HG03354 (cell line): ENCODE measurements around the gene TSPAN12.

Source experiments
- ATAC-seq: cut with Tn5 transposase; IDR thresholded peaks from one replicate; pipeline ENCODE4 v1.9.1; 2021; ENCODE audit warnings: mild to moderate bottlenecking; ENCODE audit not compliant: unreplicated experiment, poor library complexity, severe bottlenecking

Gene TSPAN12

DNA sequence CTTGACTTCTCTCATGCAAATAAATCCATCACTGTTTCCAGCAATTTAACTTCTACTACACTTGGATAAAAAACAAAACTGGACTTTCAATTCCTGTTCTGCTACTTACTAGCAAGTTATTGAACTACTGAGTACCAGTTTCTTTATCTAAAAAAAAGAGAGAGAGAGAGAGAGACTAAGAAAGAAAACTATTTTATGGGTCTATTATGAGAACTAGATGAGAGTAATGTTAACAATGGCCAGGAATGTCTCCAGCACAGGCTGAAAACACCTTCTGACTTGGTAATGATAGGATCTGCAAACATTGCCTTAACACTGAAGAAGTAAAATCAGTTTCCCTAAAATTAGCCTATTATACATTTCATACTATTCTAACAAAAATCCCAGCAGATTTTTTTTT is 5.2 kb downstream of the TSPAN12 start:
- ATAC-seq, result no peak

GRCh38 chr7:120843109-120843508 is 14.8 kb downstream of the TSPAN12 start:
- ATAC-seq, result no peak

- ATAC-seq, result no peak
These were observed 15.8 kb downstream of the TSPAN12 start for GRCh38 chr7:120842121-120842621.

GRCh38 chr7:120841608-120842007 is 16.3 kb downstream of the TSPAN12 start:
- no peak for ATAC-seq

DNA sequence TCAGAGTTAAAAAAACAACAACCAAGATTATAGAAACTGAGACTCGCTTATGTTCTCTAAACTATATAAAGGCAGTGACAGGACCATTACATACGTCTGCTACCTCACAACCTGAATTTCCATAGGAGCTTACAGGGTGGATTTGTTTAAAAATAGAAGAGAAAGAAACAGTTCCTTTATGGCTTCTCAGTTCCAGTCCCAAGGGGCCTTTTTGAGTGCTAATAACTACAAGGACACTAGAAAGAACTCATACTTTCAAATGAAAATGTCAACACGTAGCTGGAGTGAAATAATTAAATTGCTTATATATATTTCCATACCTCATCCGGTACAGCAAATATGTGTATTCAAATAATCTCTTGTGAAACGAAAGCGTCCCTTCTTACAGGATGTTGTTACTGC is 19.7 kb downstream of the TSPAN12 start:
- peak; percentile 73 for ATAC-seq

GRCh38 chr7:120837599-120837998 is 20.3 kb downstream of the TSPAN12 start:
- no peak for ATAC-seq

DNA sequence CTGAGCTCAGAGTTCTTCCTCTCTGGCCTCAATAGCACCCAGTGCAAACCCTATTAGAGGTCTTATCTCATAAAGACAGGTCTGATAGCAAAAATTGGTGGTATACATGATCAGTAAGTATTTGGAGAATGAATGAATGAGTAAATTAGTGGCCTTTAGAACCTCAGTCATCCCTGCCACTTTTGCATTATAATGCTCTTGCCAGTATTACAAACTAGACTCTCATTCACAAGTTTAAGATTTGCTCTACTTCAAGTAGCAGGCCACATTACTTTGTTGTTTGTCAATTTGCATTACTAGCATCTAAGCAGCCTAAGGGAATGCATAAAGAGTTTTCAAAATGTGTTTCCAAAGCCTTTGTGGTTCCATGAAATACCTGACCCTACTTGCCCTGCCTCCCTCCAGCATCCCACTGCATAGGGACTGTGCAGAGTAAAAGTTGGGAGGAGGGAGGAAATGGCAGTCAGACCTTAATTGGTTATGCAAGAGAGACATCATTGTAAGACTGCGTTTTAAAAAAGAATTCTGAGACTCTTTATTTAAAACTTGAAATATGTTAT is 21.3 kb downstream of the TSPAN12 start:
- no peak for ATAC-seq

GRCh38 chr7:120834726-120835125 is 23.2 kb downstream of the TSPAN12 start:
- ATAC-seq, result no peak

- ATAC-seq, result no peak
These were observed 24.4 kb downstream of the TSPAN12 start for GRCh38 chr7:120833546-120833945.

DNA sequence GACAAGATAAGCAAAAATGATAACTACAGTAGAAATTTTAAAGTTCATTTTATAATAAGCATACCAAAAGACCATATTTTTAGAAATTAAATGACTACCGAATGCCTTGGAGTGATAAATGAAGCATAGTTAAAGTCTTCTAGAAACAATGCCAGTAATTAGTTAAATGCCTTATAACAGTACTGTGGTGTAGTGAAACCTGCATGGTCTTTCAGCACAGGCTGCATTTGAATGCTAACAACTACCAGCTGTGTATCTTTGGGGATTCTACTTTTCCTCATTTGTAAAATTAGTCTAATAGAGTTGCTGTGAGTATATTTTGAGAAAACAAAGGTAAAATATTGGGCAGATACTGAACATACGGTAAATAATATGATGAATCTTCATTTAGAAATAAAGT is 25.1 kb downstream of the TSPAN12 start:
- ATAC-seq, result no peak

GRCh38 chr7:120831260-120831659 is 26.7 kb downstream of the TSPAN12 start:
- no peak for ATAC-seq

- no peak for ATAC-seq
These were observed 28.5 kb downstream of the TSPAN12 start for GRCh38 chr7:120829487-120829886.

GRCh38 chr7:120828528-120828927 is 29.4 kb downstream of the TSPAN12 start:
- ATAC-seq, result no peak

GRCh38 chr7:120827371-120828118 is 30.4 kb downstream of the TSPAN12 start:
- ATAC-seq, result no peak

GRCh38 chr7:120825576-120825975 is 32.4 kb downstream of the TSPAN12 start:
- no peak for ATAC-seq

DNA sequence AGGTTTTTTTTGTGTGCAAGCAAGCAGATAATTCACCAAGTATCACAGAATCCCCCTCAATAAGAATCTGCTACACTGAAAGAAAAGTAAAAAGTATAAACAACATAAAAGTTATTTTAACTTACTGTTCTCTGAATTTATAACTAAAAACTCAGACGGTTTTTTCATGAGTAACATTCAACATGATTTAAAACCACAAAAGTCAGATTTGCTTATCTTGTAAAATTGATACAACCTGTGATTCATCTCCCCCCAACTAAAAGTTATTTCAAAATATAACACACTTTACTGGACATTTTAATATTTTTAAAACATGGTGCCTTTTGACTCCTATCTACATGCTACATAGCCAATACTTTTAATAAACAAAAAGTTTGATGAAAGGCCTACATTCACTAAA is 32.8 kb downstream of the TSPAN12 start:
- no peak for ATAC-seq

DNA sequence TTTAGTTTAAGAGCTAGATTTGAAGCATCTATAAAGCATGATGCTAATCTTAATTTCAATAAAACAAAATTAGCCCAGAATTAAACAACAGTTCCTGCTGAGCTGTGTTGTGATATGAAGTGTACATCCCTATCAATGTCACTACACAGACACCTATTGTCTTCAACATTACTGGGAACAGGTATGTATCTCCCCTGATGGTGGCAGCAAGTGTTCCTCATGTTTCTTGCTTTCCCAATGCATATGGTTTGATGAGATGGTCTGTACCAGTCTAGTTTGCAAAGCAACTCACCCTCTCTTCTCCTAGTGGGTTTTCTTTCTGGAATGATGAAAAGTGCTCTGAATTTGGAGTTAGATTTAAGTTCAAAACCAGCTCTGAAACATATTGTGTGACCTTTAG is 38.1 kb downstream of the TSPAN12 start:
- no peak for ATAC-seq

GRCh38 chr7:120817851-120818250 is 40.1 kb downstream of the TSPAN12 start:
- no peak for ATAC-seq

GRCh38 chr7:120814253-120814939 is 43.5 kb downstream of the TSPAN12 start:
- no peak for ATAC-seq

- no peak for ATAC-seq
These were observed 44.2 kb downstream of the TSPAN12 start for GRCh38 chr7:120813546-120814252.
